Transverse colon (tissue), 3 donors: Measurements from ENCODE around the gene LYPD3.

Source experiments
- CTCF ChIP-seq, 5 experiments: fragments of 200-600 bp in 3 of 5; fragments of 450-650 bp in 2 of 5; sonication (generic) in 3 of 5; IDR thresholded peaks; 1 replicate in 2 of 5; 2 replicates in 3 of 5; pipeline ENCODE4 v1.5.1; 2016 to 2017; ENCODE audit warnings: antibody characterized with exemption in 5 of 5, inconsistent platforms in 3 of 5, mild to moderate bottlenecking in 2 of 5, moderate library complexity in 1 of 5
- EP300 ChIP-seq: sonication (generic); formaldehyde crosslinking; IDR thresholded peaks from one replicate; pipeline ENCODE4 v1.6.1; 2017; ENCODE audit warnings: antibody characterized with exemption, low read depth

GRCh38 chr19:43429395-43429794 lies 36.0 kb downstream of the LYPD3 start:
- no peak for TF ChIP-seq EP300
- TF ChIP-seq CTCF (IDR thresholded peaks at IDR 0.05): no peak
